IPS-18c (cell line): ENCODE measurements around the gene ACTG1.
A peak's percentile ranks its signal among the peaks of the same experiment; 100 is the strongest.

Source experiments
- H3K4me3 ChIP-seq: 2 replicates; pipeline ENCODE4 v1.7.0; 2013; ENCODE audit warnings: low read depth, mild to moderate bottlenecking, low read length, moderate library complexity; ENCODE audit not compliant: insufficient read depth
- H3K9me3 ChIP-seq: one replicate; pipeline ENCODE4 v1.6.1; 2013; ENCODE audit warnings: mild to moderate bottlenecking, low read length, moderate library complexity; ENCODE audit not compliant: control insufficient read depth, insufficient read depth

Gene ACTG1

GRCh38 chr17:81524039-81524864, 11.7 kb upstream of the ACTG1 start:
- H3K4me3 ChIP-seq, result no peak overlapping the region
- no peaks in the 10 kb centered on the region for H3K9me3 ChIP-seq

- H3K4me3 ChIP-seq, result no peak overlapping the region
- no peaks in the 10 kb centered on the region for H3K9me3 ChIP-seq
Measured at GRCh38 chr17:81523402-81524038, 10.9 kb upstream of the ACTG1 start.

GRCh38 chr17:81522491-81523401, 10.1 kb upstream of the ACTG1 start:
- Histone ChIP-seq H3K9me3 (no peaks in the 10 kb centered on the region), H3K4me3 (no peak overlapping the region)

GRCh38 chr17:81520021-81520901, 7.7 kb upstream of the ACTG1 start:
- Histone ChIP-seq H3K9me3 (no peaks in the 10 kb centered on the region), H3K4me3 (peak overlapping the region; percentile 60; the same call in 1 of the 2 replicates)

GRCh38 chr17:81519284-81520020, 6.9 kb upstream of the ACTG1 start:
- H3K4me3 ChIP-seq, result peak overlapping the region; percentile 60
- H3K9me3 ChIP-seq, result no peaks in the 10 kb centered on the region

- Histone ChIP-seq H3K4me3 (peak overlapping the region; percentile 60), H3K9me3 (no peaks in the 10 kb centered on the region)
Measured at GRCh38 chr17:81518785-81519283, 6.2 kb upstream of the ACTG1 start.

- no peaks in the 10 kb centered on the region for H3K9me3 ChIP-seq
- peak overlapping the region; percentile 60 for H3K4me3 ChIP-seq
Measured at GRCh38 chr17:81518113-81518784, 5.7 kb upstream of the ACTG1 start.

GRCh38 chr17:81517339-81518112, 4.9 kb upstream of the ACTG1 start:
- H3K9me3 ChIP-seq, result peaks cover 4% of the 10 kb centered on the region
- H3K4me3 ChIP-seq, result no peak overlapping the region

GRCh38 chr17:81517009-81517338, 4.4 kb upstream of the ACTG1 start:
- H3K4me3 ChIP-seq, result no peak overlapping the region; the same call in 1 of the 2 replicates

GRCh38 chr17:81516439-81516838, 3.8 kb upstream of the ACTG1 start:
- Histone ChIP-seq H3K4me3 (0 out of 2 replicates have a peak overlapping the region, but pooled peaks have one; percentile 17), H3K9me3 (peaks cover 4% of the 10 kb centered on the region)

More at GRCh38 chr17:81517009-81517338, 4.4 kb upstream of the ACTG1 start:
- peaks cover 4% of the 10 kb centered on the region for H3K9me3 ChIP-seq

- peaks cover 4% of the 10 kb centered on the region for H3K9me3 ChIP-seq
- peak overlapping the region; percentile 76 for H3K4me3 ChIP-seq
Measured at GRCh38 chr17:81515530-81516041, 3.0 kb upstream of the ACTG1 start.

- Histone ChIP-seq H3K4me3 (peak overlapping the region; percentile 76), H3K9me3 (peaks cover 4% of the 10 kb centered on the region)
Measured at GRCh38 chr17:81514739-81515529, 2.3 kb upstream of the ACTG1 start.

GRCh38 chr17:81514489-81514738, 1.8 kb upstream of the ACTG1 start:
- H3K4me3 ChIP-seq, result peak overlapping the region; percentile 76
- H3K9me3 ChIP-seq, result peaks cover 4% of the 10 kb centered on the region

- peaks cover 4% of the 10 kb centered on the region for H3K9me3 ChIP-seq
- H3K4me3 ChIP-seq, result peak overlapping the region; percentile 76
Measured at GRCh38 chr17:81513753-81514488, 1.3 kb upstream of the ACTG1 start.
